Choroid plexus epithelial cell (primary cell): ENCODE measurements around the gene SPEF2.

Source experiments
- DNase-seq: peaks from one replicate; pipeline ENCODE4 v3.0.0-alpha.2; 2010; ENCODE audit warnings: low read depth
- H3K4me3 ChIP-seq: 2 replicates; pipeline ENCODE4 v1.5.1; 2011; ENCODE audit warnings: low read depth, mild to moderate bottlenecking, control low read depth, low read length, moderate library complexity
- TF ChIP-seq, protein P1 (sequence below): conservative IDR thresholded peaks from 2 replicates; pipeline ENCODE4 v1.5.1; 2011; ENCODE audit warnings: low read depth, mild to moderate bottlenecking, control low read depth, inconsistent platforms, low read length, moderate library complexity

SPEF2 gene

DNA sequence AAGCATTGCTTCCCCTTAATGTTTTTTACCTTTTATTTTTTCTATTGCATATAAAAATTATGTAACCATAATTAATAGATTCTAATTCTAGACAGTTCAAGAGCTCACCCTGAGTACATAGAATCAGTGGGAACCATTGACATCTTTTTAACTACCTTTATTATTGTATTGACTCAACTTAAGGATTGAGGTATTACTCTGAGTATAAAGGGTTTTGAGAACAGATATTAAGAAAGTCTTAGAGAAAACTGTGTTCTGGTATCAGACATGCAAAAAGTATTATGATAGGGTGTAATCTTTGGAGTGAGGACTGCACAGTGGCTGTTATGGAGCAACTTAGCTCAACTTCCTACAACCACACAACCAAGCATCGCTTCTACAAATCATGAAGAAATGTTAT is 8.9 kb downstream of the SPEF2 start:
- no peak for DNase-seq
- TF ChIP-seq, protein P1, sequence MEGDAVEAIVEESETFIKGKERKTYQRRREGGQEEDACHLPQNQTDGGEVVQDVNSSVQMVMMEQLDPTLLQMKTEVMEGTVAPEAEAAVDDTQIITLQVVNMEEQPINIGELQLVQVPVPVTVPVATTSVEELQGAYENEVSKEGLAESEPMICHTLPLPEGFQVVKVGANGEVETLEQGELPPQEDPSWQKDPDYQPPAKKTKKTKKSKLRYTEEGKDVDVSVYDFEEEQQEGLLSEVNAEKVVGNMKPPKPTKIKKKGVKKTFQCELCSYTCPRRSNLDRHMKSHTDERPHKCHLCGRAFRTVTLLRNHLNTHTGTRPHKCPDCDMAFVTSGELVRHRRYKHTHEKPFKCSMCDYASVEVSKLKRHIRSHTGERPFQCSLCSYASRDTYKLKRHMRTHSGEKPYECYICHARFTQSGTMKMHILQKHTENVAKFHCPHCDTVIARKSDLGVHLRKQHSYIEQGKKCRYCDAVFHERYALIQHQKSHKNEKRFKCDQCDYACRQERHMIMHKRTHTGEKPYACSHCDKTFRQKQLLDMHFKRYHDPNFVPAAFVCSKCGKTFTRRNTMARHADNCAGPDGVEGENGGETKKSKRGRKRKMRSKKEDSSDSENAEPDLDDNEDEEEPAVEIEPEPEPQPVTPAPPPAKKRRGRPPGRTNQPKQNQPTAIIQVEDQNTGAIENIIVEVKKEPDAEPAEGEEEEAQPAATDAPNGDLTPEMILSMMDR = no peak
- H3K4me3 ChIP-seq = no peak overlapping the region

- TF ChIP-seq, protein P1 = no peak
- no peak for DNase-seq
- H3K4me3 ChIP-seq = no peak overlapping the region
Measured at GRCh38 chr5:35634326-35634725, 16.7 kb downstream of the SPEF2 start.

- TF ChIP-seq, protein P1 = no peak
- H3K4me3 ChIP-seq = no peak overlapping the region
- peak; percentile 23 for DNase-seq
Measured at GRCh38 chr5:35640623-35641022, 23.0 kb downstream of the SPEF2 start.

DNA sequence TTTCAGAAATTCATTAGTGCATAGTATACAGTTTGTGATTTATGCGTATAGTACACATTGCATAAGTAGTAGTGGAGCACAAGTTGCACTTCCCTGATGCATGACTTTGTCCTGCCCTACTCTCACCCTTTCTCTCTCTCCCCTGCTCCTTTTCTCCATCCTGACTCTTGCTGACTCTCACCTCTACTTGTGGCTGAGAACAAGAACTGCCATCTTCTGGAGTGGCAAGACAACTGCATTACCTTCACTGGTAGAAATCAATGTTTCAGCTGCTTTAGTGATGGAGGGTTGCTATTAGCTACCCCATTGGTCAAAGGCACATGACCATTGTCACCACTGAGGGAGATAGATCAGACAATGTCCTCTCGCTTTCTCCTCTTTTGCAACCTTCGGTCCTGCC is 26.9 kb downstream of the SPEF2 start:
- TF ChIP-seq, protein P1 = peak; percentile 6
- DNase-seq = peak; percentile 15

GRCh38 chr5:35647128-35647527 is 29.5 kb downstream of the SPEF2 start:
- TF ChIP-seq, protein P1 = no peak
- no peak overlapping the region for H3K4me3 ChIP-seq
- no peak for DNase-seq

More for the DNA sequence above, 26.9 kb downstream of the SPEF2 start:
- no peak overlapping the region for H3K4me3 ChIP-seq

GRCh38 chr5:35647712-35648111 is 30.0 kb downstream of the SPEF2 start:
- TF ChIP-seq, protein P1 = no peak
- DNase-seq = no peak
- no peak overlapping the region for H3K4me3 ChIP-seq

DNA sequence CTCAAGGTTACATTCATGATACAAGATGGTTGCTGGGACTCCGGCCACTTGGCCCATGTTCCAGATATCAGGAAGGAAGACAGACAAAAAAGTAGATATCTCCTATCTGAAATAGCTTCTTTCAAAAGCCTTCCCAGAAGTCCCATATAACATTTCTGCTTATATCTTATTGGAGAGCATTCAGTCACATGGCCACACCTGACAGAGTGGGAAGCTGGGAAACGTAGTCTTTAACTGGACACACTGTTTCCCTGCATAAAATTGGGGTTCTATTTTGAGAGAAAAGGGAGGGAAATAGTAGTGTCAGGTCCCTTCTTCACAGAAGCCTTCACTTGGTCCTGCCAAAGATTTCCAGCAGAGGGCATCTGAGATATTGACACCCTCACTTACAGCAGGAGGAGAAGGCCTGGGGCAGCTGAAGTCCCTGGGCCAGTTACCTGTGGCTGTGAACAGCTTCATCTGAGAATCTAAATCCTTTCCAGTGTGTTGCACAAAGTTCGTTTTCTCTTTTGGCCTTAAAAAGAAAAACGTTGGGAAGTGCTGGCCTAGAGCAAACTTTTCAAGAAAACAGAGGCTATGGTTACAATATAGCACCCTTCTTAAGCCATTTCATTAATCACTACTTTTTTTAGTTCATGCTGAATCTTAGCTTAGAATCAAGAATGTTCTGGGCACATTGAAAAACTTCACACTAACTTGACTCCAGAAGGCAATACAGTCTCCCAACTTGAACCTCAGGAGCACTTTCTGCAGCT is 33.5 kb downstream of the SPEF2 start:
- no peak overlapping the region for H3K4me3 ChIP-seq
- TF ChIP-seq, protein P1 = peak; percentile 86
- peak; percentile 78 for DNase-seq
